GM10248 (cell line): Measurements from ENCODE around the gene BTBD16.

ENCODE experiments used
- CTCF ChIA-PET: fragments of 300-600 bp; sonication (Branson Sonifier 250); formaldehyde crosslinking; extraction: SDS; loops from one replicate; lab custom pipeline; 2021; ENCODE audit warnings: antibody characterized with exemption; lab: Yijun Ruan, JAX
- POLR2A ChIA-PET: fragments of 350-650 bp; sonication (Branson Sonifier 250); formaldehyde crosslinking; extraction: SDS; loops from one replicate; lab custom pipeline; 2020; ENCODE audit warnings: antibody characterized with exemption; lab: Yijun Ruan, JAX
- DNase-seq: peaks from one replicate; pipeline ENCODE4 v3.0.0; 2012; ENCODE audit errors: extremely low spot score
- CTCF ChIP-seq: IDR thresholded peaks from 2 replicates; pipeline ENCODE4 v1.5.1; 2012; ENCODE audit warnings: mild to moderate bottlenecking, low read depth; ENCODE audit errors: extremely low read depth, missing control alignments, control extremely low read depth

The BTBD16 gene

GRCh38 chr10:122323941-122324675 lies 53.0 kb downstream of the BTBD16 start:
- no peak for DNase-seq

GRCh38 chr10:122325235-122325634 lies 54.1 kb downstream of the BTBD16 start:
- TF ChIP-seq CTCF, result no peak
- no peak for DNase-seq
- ChIA-PET POLR2A (no interaction called here), CTCF (interaction anchor here (3.7 kb wide), 1 partner anchor 27 kb away, joined by 29 read pairs; no protein-coding TSS in a partner anchor)

More at GRCh38 chr10:122323941-122324675, 53.0 kb downstream of the BTBD16 start:
- ChIA-PET CTCF (interaction anchor here (0.8 to 3.7 kb wide), 12 partner anchors 11 to 110 kb away, joined by 3 to 29 read pairs (median 3); no protein-coding TSS in a partner anchor), POLR2A (no interaction called here)
- no peak for TF ChIP-seq CTCF

- TF ChIP-seq CTCF, result no peak
- POLR2A ChIA-PET, result no interaction called here
Measured at GRCh38 chr10:122326385-122326784, 55.3 kb downstream of the BTBD16 start.

GRCh38 chr10:122326806-122327205 lies 55.7 kb downstream of the BTBD16 start:
- DNase-seq, result no peak
- no peak for TF ChIP-seq CTCF
- ChIA-PET POLR2A (no interaction called here), CTCF (interaction anchor here (1.2 to 1.8 kb wide), 4 partner anchors 20 to 108 kb away, joined by 3 to 9 read pairs (median 6); no protein-coding TSS in a partner anchor)

More at GRCh38 chr10:122326385-122326784, 55.3 kb downstream of the BTBD16 start:
- CTCF ChIA-PET, result interaction anchor here (1.7 kb wide), 1 partner anchor 47 kb away, joined by 5 read pairs; no protein-coding TSS in a partner anchor
- peak; percentile 40 for DNase-seq

GRCh38 chr10:122327237-122328206 lies 56.4 kb downstream of the BTBD16 start:
- CTCF ChIA-PET, result interaction anchor here (0.8 to 1.8 kb wide), 6 partner anchors 8 to 107 kb away, joined by 3 to 9 read pairs (median 4); no protein-coding TSS in a partner anchor
- POLR2A ChIA-PET, result no interaction called here
- DNase-seq, result no peak
- no peak for TF ChIP-seq CTCF

- ChIA-PET CTCF (interaction anchor here (0.7 to 2.5 kb wide), 7 partner anchors 10 to 106 kb away, joined by 3 to 10 read pairs (median 3); no protein-coding TSS in a partner anchor), POLR2A (no interaction called here)
- peak; percentile 43 for DNase-seq
- no peak for TF ChIP-seq CTCF
Measured at GRCh38 chr10:122328676-122329075, 57.6 kb downstream of the BTBD16 start.
